Measurements from ENCODE around the gene PDIA5.
"Not testable (repeated sequence)": the region's sequence is repeated elsewhere in the genome, so short reads cannot be mapped to it uniquely, and the experiment has no call there.

GRCh38 chr3:123151853-123152420, 85.1 kb downstream of the PDIA5 start:
- TF ChIP-seq, protein P1, sequence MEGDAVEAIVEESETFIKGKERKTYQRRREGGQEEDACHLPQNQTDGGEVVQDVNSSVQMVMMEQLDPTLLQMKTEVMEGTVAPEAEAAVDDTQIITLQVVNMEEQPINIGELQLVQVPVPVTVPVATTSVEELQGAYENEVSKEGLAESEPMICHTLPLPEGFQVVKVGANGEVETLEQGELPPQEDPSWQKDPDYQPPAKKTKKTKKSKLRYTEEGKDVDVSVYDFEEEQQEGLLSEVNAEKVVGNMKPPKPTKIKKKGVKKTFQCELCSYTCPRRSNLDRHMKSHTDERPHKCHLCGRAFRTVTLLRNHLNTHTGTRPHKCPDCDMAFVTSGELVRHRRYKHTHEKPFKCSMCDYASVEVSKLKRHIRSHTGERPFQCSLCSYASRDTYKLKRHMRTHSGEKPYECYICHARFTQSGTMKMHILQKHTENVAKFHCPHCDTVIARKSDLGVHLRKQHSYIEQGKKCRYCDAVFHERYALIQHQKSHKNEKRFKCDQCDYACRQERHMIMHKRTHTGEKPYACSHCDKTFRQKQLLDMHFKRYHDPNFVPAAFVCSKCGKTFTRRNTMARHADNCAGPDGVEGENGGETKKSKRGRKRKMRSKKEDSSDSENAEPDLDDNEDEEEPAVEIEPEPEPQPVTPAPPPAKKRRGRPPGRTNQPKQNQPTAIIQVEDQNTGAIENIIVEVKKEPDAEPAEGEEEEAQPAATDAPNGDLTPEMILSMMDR (IDR thresholded peaks at IDR 0.05) = not testable (repeated sequence)
- TF ChIP-seq POLR2AphosphoS5 (IDR thresholded peaks at IDR 0.05; ENCODE audit: low read depth, low read length); SIN3A (IDR thresholded peaks at IDR 0.05; ENCODE audit: borderline replicate concordance, insufficient read depth, low read depth, low read length): not testable (repeated sequence)
- TF ChIP-seq, protein P2, sequence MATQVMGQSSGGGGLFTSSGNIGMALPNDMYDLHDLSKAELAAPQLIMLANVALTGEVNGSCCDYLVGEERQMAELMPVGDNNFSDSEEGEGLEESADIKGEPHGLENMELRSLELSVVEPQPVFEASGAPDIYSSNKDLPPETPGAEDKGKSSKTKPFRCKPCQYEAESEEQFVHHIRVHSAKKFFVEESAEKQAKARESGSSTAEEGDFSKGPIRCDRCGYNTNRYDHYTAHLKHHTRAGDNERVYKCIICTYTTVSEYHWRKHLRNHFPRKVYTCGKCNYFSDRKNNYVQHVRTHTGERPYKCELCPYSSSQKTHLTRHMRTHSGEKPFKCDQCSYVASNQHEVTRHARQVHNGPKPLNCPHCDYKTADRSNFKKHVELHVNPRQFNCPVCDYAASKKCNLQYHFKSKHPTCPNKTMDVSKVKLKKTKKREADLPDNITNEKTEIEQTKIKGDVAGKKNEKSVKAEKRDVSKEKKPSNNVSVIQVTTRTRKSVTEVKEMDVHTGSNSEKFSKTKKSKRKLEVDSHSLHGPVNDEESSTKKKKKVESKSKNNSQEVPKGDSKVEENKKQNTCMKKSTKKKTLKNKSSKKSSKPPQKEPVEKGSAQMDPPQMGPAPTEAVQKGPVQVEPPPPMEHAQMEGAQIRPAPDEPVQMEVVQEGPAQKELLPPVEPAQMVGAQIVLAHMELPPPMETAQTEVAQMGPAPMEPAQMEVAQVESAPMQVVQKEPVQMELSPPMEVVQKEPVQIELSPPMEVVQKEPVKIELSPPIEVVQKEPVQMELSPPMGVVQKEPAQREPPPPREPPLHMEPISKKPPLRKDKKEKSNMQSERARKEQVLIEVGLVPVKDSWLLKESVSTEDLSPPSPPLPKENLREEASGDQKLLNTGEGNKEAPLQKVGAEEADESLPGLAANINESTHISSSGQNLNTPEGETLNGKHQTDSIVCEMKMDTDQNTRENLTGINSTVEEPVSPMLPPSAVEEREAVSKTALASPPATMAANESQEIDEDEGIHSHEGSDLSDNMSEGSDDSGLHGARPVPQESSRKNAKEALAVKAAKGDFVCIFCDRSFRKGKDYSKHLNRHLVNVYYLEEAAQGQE (IDR thresholded peaks at IDR 0.05; ENCODE audit: insufficient read depth in 1 of 2, low read depth in 2 of 2, low read length in 1 of 2) = not testable (repeated sequence)
